ENCODE results near the gene IRF2. TPM values are rescaled to one million over a fixed set of nuclear protein-coding genes. Genes with fewer than 3 reads are reported as not detected.
A peak's percentile ranks its signal among the peaks of the same experiment; 100 is the strongest.

The IRF2 gene
- total RNA-seq, 2 donors from 2014 or later = 48.1 to 61.7 TPM

GRCh38 chr4:184363258-184363657, 111.1 kb downstream of the IRF2 start:
- Mint-ChIP-seq H3K36me3 (ENCODE audit: low read depth) (no peaks in the 10 kb centered on the region), H3K27ac (no peak overlapping the region), H3K27me3 (no peaks in the 10 kb centered on the region), H3K4me1 (peaks cover 10% of the 10 kb centered on the region), H3K9me3 (no peaks in the 10 kb centered on the region), H3K4me3 (no peak overlapping the region)
- ATAC-seq (replicated peaks) = no peak

GRCh38 chr4:184362396-184362795, 112.0 kb downstream of the IRF2 start:
- peaks cover 4% of the 10 kb centered on the region for H3K9me3 Mint-ChIP-seq
- H3K27me3 Mint-ChIP-seq = no peaks in the 10 kb centered on the region
- H3K27ac Mint-ChIP-seq = no peak overlapping the region
- H3K4me3 Mint-ChIP-seq = no peak overlapping the region
- H3K36me3 Mint-ChIP-seq (ENCODE audit: low read depth) = no peaks in the 10 kb centered on the region
- no peak for ATAC-seq (replicated peaks)
- H3K4me1 Mint-ChIP-seq = peaks cover 10% of the 10 kb centered on the region

GRCh38 chr4:184361443-184361842, 112.9 kb downstream of the IRF2 start:
- Mint-ChIP-seq H3K4me1 (peaks cover 6% of the 10 kb centered on the region), H3K9me3 (peaks cover 4% of the 10 kb centered on the region), H3K27me3 (no peaks in the 10 kb centered on the region), H3K27ac (no peak overlapping the region), H3K4me3 (no peak overlapping the region), H3K36me3 (ENCODE audit: low read depth) (no peaks in the 10 kb centered on the region)
- no peak for ATAC-seq (replicated peaks)

DNA sequence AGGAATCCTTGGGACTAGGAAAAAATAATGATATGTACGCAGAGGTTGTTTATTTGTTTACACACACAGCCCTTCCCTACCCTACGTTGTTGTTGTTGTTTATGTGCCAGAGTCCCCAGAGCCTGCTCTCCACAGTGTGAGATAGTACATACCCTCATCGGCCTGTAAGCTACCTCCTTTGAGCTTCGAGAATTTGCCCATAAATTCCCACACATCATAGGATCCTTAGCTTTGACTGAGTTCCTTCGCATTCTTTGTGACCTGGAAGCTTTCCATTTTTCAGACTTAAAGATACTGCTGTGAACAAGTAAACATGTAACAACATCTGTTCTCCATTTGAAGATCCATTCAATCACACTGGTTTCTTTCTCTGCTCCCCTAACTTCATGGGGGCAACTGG, 114.5 kb downstream of the IRF2 start:
- Mint-ChIP-seq H3K27me3 (no peaks in the 10 kb centered on the region), H3K4me1 (peaks cover 6% of the 10 kb centered on the region)
- no peak for ATAC-seq (replicated peaks)

GRCh38 chr4:184358521-184359232, 115.7 kb downstream of the IRF2 start:
- no peak overlapping the region for H3K27ac Mint-ChIP-seq

More for the DNA sequence above, 114.5 kb downstream of the IRF2 start:
- Mint-ChIP-seq H3K36me3 (ENCODE audit: low read depth) (no peaks in the 10 kb centered on the region), H3K27ac (no peak overlapping the region), H3K9me3 (peaks cover 4% of the 10 kb centered on the region), H3K4me3 (no peak overlapping the region)

DNA sequence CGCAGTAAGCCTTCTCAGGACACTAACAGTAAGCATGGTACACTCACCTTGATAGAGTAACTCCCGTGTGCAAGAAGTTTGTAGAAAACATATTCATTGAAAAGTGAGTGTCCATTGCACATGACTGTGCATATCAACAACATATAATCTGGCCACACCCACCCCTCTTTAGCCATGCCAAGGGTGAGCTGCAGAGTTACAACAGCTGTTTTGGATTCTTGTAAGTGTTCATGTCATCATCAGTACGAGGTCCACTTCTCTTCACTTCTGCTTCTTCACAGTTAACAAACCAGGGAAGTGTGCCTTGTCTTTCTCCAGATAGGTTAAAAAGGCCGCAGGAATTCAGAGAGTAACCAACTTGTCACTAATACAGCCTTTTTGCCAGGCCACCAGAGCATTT, 116.6 kb downstream of the IRF2 start:
- H3K27ac Mint-ChIP-seq = no peak overlapping the region
- ATAC-seq (replicated peaks) = no peak
- no peaks in the 10 kb centered on the region for H3K36me3 Mint-ChIP-seq (ENCODE audit: low read depth)
- H3K9me3 Mint-ChIP-seq = peaks cover 4% of the 10 kb centered on the region
- H3K4me1 Mint-ChIP-seq = peaks cover 6% of the 10 kb centered on the region
- no peaks in the 10 kb centered on the region for H3K27me3 Mint-ChIP-seq
- no peak overlapping the region for H3K4me3 Mint-ChIP-seq

More at GRCh38 chr4:184358521-184359232, 115.7 kb downstream of the IRF2 start:
- Mint-ChIP-seq H3K27me3 (no peaks in the 10 kb centered on the region), H3K9me3 (peaks cover 4% of the 10 kb centered on the region), H3K4me3 (no peak overlapping the region), H3K36me3 (ENCODE audit: low read depth) (no peaks in the 10 kb centered on the region), H3K4me1 (peaks cover 6% of the 10 kb centered on the region)
- ATAC-seq (replicated peaks) = no peak

DNA sequence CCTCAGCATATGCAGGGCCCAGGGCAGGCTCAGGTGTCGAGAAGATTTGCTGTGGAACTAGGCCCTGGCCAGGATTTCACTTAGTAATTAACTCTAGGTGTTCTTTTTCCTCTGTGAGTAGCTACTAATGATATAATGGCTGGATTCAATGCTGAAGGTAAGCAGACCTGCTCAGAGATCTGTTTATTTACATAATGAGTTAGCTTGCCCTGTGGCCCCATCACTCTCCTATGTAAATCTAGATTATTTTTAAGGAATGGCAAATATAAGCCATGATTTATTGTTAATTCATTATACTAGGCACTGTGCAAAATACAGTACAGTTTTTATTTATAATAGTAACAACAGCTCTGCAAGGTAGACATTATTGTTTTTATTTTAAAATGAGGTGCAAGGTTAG, 117.2 kb downstream of the IRF2 start:
- H3K4me3 Mint-ChIP-seq = no peak overlapping the region
- peaks cover 4% of the 10 kb centered on the region for H3K9me3 Mint-ChIP-seq
- no peak overlapping the region for H3K27ac Mint-ChIP-seq
- H3K36me3 Mint-ChIP-seq (ENCODE audit: low read depth) = no peaks in the 10 kb centered on the region
- no peak for ATAC-seq (replicated peaks)
- H3K27me3 Mint-ChIP-seq = no peaks in the 10 kb centered on the region
- H3K4me1 Mint-ChIP-seq = peaks cover under 1% of the 10 kb centered on the region

DNA sequence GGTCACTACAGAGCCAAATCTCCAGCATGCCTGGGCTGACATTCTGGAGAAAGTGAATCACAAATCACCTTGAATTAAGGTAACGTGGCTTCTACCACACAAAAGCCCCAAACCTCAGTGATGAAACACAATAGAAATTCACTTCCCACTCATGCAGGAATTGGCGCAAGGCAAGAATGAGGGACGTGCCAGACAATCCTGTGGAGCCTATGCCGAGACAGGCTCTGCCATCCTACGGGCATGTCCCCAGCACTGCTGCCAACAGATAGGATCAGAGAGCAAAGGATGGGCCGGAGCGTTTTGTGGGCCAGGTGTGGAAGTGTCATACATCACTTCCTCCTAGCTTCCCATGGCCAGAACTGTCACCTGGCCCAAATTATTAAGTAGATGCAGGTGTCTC, 118.0 kb downstream of the IRF2 start:
- Mint-ChIP-seq H3K27ac (peak overlapping the region; percentile 52), H3K27me3 (no peaks in the 10 kb centered on the region), H3K9me3 (peaks cover 4% of the 10 kb centered on the region), H3K36me3 (ENCODE audit: low read depth) (no peaks in the 10 kb centered on the region), H3K4me3 (no peak overlapping the region), H3K4me1 (no peaks in the 10 kb centered on the region)
- peak; percentile 21 for ATAC-seq (replicated peaks)

DNA sequence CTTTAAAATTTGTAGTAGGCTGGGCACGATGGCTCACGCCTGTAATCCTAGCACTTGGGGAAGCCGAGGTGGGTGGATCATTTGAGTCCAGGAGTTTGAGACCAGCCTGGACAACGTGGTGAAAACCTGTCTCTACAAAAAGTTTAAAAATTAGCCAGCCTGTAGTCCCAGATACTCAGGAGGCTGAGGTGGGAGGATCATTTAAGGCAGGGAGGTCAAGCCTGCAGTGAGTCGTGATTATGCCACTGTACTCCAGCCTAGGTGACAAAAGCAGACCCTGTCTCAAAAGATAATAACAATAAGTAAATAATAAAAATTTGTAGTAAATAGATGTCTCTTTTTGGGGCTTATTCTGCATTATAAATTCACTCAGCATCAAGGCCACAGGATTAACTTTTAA, 118.5 kb downstream of the IRF2 start:
- no peak overlapping the region for H3K27ac Mint-ChIP-seq

DNA sequence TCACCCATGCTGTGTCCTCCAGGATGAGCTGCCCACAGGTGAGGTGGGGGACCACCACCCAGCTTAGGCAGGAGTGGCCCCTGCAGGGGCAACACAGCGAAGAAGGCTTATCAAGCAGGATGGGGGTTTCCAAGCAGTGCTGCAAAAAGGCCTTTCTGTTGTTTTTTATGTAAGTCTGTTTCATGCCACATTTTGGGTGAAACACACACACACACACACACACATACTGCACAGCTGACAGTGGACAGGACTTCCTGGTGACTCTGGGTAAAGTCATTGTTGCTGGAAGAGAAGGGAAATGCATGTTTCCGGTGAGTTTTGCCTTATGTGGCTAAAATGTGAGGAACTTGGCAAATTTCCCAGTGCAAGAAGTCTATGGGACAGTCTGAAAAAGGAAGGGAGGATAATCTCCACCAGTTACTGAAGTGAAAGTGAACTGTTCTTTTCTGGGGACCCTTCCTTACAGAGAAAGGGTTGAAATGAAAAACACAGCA, 119.2 kb downstream of the IRF2 start:
- no peak overlapping the region for H3K4me3 Mint-ChIP-seq
- no peaks in the 10 kb centered on the region for H3K36me3 Mint-ChIP-seq (ENCODE audit: low read depth)
- no peaks in the 10 kb centered on the region for H3K27me3 Mint-ChIP-seq
- H3K27ac Mint-ChIP-seq = no peak overlapping the region
- peak; percentile 51 for ATAC-seq (replicated peaks)
- no peaks in the 10 kb centered on the region for H3K4me1 Mint-ChIP-seq
- peaks cover 4% of the 10 kb centered on the region for H3K9me3 Mint-ChIP-seq

More for the DNA sequence above, 118.5 kb downstream of the IRF2 start:
- no peak overlapping the region for H3K4me3 Mint-ChIP-seq
- H3K27me3 Mint-ChIP-seq = no peaks in the 10 kb centered on the region
- peaks cover 4% of the 10 kb centered on the region for H3K9me3 Mint-ChIP-seq
- H3K4me1 Mint-ChIP-seq = no peaks in the 10 kb centered on the region
- H3K36me3 Mint-ChIP-seq (ENCODE audit: low read depth) = no peaks in the 10 kb centered on the region
- no peak for ATAC-seq (replicated peaks)

DNA sequence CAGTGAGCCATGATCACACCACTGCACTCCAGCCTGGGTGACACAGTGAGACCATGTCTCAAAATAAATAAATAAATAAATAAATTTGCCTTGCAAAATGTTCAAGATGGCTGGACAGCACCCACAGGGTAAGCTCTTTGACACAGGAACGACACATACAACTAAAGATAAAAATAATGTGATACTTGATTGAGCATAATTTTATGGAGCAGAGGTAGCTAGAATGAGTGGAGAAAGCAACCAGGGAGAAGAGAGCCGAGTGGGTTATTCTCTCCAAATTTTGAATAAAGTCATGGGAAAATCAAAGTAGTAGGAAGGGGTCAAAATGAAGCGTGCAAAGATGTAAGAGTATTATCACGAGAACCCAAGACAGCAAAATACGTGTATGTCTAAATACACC, 121.5 kb downstream of the IRF2 start:
- Mint-ChIP-seq H3K27ac (no peak overlapping the region), H3K9me3 (peaks cover 4% of the 10 kb centered on the region), H3K27me3 (peaks cover 8% of the 10 kb centered on the region), H3K36me3 (ENCODE audit: low read depth) (no peaks in the 10 kb centered on the region), H3K4me1 (no peaks in the 10 kb centered on the region), H3K4me3 (no peak overlapping the region)
- ATAC-seq (replicated peaks) = no peak

DNA sequence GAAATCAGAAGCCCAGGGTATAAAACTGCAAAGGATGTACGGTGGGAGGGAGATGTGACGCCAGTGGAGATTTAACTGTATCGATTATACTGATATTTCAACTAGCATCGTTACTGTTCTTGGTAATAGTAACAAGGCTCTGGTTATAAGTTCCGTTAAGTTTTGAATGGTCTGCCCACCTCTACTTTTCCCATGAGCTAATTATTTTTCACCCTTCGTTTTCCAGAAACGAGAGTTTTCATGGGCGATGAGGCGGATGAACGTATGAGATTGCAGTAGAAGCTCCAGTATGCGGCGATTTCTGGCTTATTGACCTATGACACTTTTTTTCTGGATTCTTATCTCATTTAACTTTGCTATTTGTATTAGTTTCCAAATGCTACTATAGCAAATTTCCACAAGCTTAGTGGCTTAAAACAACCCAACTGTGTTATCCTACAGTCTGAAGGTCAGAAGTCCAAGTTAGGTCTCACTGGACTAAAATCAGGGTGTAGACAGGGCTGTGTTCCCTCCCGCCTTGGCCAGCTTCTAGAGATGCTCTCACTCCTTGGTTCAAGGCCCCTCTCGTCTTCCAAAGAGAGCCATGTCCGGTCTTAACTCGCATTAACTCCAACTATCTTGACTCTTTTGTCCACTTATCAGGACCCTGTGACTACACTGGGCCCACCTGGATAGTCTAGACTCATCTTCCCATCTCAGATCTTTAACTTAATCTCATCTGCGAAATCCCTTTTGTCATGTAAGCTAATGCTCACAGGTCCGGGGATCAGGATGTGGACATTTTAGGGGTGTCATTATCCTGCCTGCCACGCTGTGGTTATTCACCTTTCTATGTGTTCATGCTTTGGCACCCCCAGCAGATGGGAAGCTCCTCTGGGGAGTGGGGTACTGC, 122.5 kb downstream of the IRF2 start:
- Mint-ChIP-seq H3K27me3 (peaks cover 9% of the 10 kb centered on the region), H3K27ac (no peak overlapping the region), H3K9me3 (no peaks in the 10 kb centered on the region), H3K4me3 (no peak overlapping the region), H3K4me1 (no peaks in the 10 kb centered on the region), H3K36me3 (ENCODE audit: low read depth) (no peaks in the 10 kb centered on the region)
- no peak for ATAC-seq (replicated peaks)

GRCh38 chr4:184350964-184351363, 123.4 kb downstream of the IRF2 start:
- Mint-ChIP-seq H3K27ac (no peak overlapping the region), H3K4me3 (no peak overlapping the region), H3K36me3 (ENCODE audit: low read depth) (no peaks in the 10 kb centered on the region), H3K9me3 (no peaks in the 10 kb centered on the region), H3K27me3 (peaks cover 12% of the 10 kb centered on the region), H3K4me1 (no peaks in the 10 kb centered on the region)
- ATAC-seq (replicated peaks) = no peak

- no peak for ATAC-seq (replicated peaks)
- Mint-ChIP-seq H3K9me3 (no peaks in the 10 kb centered on the region), H3K27me3 (peaks cover 12% of the 10 kb centered on the region), H3K27ac (no peak overlapping the region), H3K4me1 (no peaks in the 10 kb centered on the region), H3K36me3 (ENCODE audit: low read depth) (no peaks in the 10 kb centered on the region), H3K4me3 (no peak overlapping the region)
Measured at GRCh38 chr4:184350213-184350817, 124.0 kb downstream of the IRF2 start.
